ENCODE measurements around the gene CPOX. TPM values are rescaled to one million over a fixed set of nuclear protein-coding genes. Genes with fewer than 3 reads are reported as not detected.

Gene CPOX
- total RNA-seq, 1 experiment from 2014 or later = 24.7 TPM

DNA sequence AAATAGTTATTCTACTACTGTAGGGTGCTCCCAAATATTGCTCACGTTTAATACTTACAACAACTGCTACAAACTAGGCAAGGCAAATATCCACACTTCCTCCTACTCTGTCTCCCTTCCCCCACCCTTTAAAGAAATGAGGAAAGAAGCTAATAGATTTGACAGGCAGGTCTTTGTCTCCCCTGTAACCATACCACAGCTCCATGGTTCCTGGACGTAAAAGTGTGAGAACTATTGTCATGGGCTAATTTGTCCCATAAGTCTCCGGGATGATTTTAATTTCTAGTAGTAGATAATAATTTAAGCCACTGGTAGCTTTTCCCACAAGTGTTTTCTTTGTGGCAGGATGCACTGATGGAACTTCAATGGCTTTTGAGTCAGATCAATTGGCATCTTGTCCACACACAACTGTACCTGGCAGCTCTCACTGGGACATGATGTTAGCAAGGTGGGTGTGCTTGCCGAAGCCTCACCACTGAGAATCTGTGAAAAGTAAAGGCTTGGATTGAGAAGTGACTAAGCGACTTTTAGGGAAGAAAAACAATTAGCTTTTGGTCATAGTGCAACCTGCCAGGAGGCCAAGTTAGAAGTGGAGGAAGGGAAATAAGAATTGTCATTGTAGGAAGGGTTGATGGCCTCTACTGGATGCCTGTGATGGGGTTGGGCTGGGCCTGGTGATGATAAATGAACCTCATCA is 1.4 kb upstream of the CPOX start:
- no peak for DNase-seq
- no peak overlapping the region for H3K27ac Mint-ChIP-seq

More for the DNA sequence above, 1.4 kb upstream of the CPOX start:
- Histone ChIP-seq H4K5ac (ENCODE audit: insufficient read length, low read depth, low read length) (no peak overlapping the region), H3K4ac (ENCODE audit: low read depth, low read length) (no peak overlapping the region), H3K9me3 (ENCODE audit: control insufficient read depth, low read depth, low read length) (no peaks in the 10 kb centered on the region), H4K20me1 (ENCODE audit: control insufficient read depth, insufficient read depth, insufficient read length) (no peaks in the 10 kb centered on the region), H3K4me2 (ENCODE audit: insufficient read depth, insufficient read length, low read length) (no peak overlapping the region), H3K79me2 (ENCODE audit: insufficient read depth, low read length) (no peaks in the 10 kb centered on the region), H4K8ac (replicated peaks; ENCODE audit: insufficient read length, low read depth, low read length) (no peak overlapping the region), H3K18ac (ENCODE audit: insufficient read length, low read depth, low read length) (no peak overlapping the region), H2BK120ac (ENCODE audit: low read depth, low read length, poor library complexity, severe bottlenecking) (no peak overlapping the region), H2BK20ac (ENCODE audit: low read depth, low read length, poor library complexity, severe bottlenecking) (no peak overlapping the region), H2BK15ac (ENCODE audit: low read depth, low read length) (no peak overlapping the region), H3K9ac (ENCODE audit: extremely low read depth, insufficient read length, low read length) (no peak overlapping the region), H3K14ac (ENCODE audit: insufficient read depth, low read length) (no peak overlapping the region), H3K56ac (ENCODE audit: insufficient read length, low read depth, low read length) (no peak overlapping the region), H3K27me3 (ENCODE audit: insufficient read depth, low read length) (no peaks in the 10 kb centered on the region), H2AK5ac (ENCODE audit: insufficient read length, low read length) (no peak overlapping the region), H3T11ph (ENCODE audit: low read length) (no peak overlapping the region), H3K23me2 (ENCODE audit: insufficient read length, low read depth, low read length, poor library complexity, severe bottlenecking) (peaks cover 7% of the 10 kb centered on the region), H3K4me1 (ENCODE audit: insufficient read depth, low read length) (no peaks in the 10 kb centered on the region), H3K79me1 (ENCODE audit: insufficient read depth, low read depth, low read length, poor library complexity, severe bottlenecking) (no peaks in the 10 kb centered on the region), H2AFZ (ENCODE audit: low read length) (no peak overlapping the region), H2BK12ac (ENCODE audit: insufficient read length, low read depth, low read length) (no peak overlapping the region), H3K23ac (ENCODE audit: insufficient read length, low read depth, low read length) (no peak overlapping the region), H4K91ac (ENCODE audit: insufficient read length, low read depth, low read length) (no peak overlapping the region), H2BK5ac (ENCODE audit: insufficient read length, low read length) (no peak overlapping the region), H3K27ac (ENCODE audit: insufficient read length, low read depth, low read length) (no peak overlapping the region)
- H3K4me1 Mint-ChIP-seq = peaks cover 24 to 27% of the 10 kb centered on the region in 2 experiments
- no peaks in the 10 kb centered on the region; a peak in 1 of 5 replicates for H3K9me3 Mint-ChIP-seq
- TF ChIP-seq, protein P1, sequence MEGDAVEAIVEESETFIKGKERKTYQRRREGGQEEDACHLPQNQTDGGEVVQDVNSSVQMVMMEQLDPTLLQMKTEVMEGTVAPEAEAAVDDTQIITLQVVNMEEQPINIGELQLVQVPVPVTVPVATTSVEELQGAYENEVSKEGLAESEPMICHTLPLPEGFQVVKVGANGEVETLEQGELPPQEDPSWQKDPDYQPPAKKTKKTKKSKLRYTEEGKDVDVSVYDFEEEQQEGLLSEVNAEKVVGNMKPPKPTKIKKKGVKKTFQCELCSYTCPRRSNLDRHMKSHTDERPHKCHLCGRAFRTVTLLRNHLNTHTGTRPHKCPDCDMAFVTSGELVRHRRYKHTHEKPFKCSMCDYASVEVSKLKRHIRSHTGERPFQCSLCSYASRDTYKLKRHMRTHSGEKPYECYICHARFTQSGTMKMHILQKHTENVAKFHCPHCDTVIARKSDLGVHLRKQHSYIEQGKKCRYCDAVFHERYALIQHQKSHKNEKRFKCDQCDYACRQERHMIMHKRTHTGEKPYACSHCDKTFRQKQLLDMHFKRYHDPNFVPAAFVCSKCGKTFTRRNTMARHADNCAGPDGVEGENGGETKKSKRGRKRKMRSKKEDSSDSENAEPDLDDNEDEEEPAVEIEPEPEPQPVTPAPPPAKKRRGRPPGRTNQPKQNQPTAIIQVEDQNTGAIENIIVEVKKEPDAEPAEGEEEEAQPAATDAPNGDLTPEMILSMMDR (conservative IDR thresholded peaks at IDR 0.05) = no peak
- H3K4me3 Mint-ChIP-seq = peak overlapping the region in 1 of 2 experiments; percentile 5; a peak in 1 of 5 replicates
- WGBS (ENCODE audit: extremely low coverage, insufficient read length, low lambda C conversion rate) = no CpG with 5 or more reads among the region's 5 CpGs
- no peaks in the 10 kb centered on the region; the same call in 1 of the 2 replicates for H3K27me3 Mint-ChIP-seq (ENCODE audit: low read depth)
- H3K36me3 Mint-ChIP-seq (ENCODE audit: insufficient read depth in 1 of 3, low read depth in 3 of 3) = peaks cover 9 to 15% (median 13%) of the 10 kb centered on the region in 3 experiments; a peak in 6 of 7 replicates

Data from H9 (cell line).